NT2/D1 (cell line): ENCODE measurements around the gene GAP43.

ENCODE experiments used
- SUZ12 ChIP-seq: IDR thresholded peaks from 2 replicates; pipeline ENCODE4 v1.6.1; 2011; ENCODE audit not compliant: insufficient read length, insufficient read depth; ENCODE audit errors: extremely low read depth
- YY1 ChIP-seq: IDR thresholded peaks from 2 replicates; pipeline ENCODE4 v1.6.1; 2011; ENCODE audit not compliant: insufficient read length, insufficient read depth

GRCh38 chr3:115626006-115626409 lies 2.7 kb downstream of the GAP43 start:
- TF ChIP-seq YY1, result no peak
- no peak for TF ChIP-seq SUZ12
